ENCODE results near the gene IGF1R.
"Not testable (repeated sequence)": the region's sequence is repeated elsewhere in the genome, so short reads cannot be mapped to it uniquely, and the experiment has no call there.

The IGF1R gene

DNA sequence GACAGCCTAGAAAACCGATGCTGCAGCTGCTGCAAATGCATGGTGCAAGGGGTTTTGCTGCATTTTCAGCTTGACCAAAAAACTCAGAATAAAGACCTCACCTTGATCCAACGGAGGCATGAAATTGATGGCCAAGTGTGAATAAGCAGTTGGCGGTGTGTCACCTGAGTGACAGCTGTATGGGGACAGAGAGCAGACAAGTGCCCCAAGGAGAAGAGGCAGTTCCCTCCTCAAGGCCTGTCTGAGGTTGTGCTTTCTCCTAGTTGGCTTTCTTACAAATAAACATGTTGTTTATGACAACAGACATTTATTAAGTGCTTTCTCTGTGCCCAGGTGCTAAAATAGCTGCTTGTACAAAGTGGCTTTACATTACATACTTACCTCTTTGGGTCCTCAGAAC is 349.0 kb downstream of the IGF1R start:
- no peak for DNase-seq (ENCODE audit: low read depth, low spot score)

DNA sequence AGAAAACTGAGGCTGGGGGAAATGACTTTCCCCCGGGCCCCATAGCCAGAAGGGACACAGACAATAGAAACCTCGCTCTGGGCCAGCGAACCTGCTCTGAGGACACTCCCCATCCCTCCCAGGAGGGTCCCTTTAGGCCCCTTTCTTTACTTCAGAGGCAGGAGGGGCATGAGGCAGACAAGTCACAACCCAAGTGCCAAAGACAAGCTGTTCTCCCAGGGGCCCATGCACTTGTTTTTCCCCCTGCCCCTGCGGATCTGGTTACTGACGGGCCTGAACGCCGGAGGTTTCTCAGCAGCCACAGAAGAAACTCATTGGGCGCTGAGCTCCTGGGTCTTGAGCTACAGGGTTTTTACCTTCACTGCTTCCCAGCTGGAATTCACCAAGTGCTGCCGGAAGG is 349.4 kb downstream of the IGF1R start:
- DNase-seq (ENCODE audit: low read depth, low spot score) = no peak

DNA sequence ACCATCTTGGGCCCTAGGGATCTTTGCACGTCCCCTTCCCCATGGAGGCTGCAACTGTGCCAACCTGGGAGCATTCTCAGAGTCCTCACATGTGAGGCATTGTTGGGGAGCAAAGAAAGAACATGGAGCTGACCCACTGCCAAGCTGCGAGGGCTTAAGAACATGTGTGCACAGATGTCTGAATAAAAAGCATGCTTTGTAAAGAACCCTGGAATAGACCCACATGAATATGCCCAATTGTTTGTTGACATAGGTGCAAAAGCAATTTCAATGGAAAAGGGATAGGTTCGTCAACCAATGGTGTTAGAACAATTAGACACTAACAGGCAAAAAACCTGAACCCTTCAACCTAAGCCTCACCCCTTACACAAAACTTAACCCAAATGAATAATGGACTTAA is 349.9 kb downstream of the IGF1R start:
- no peak for DNase-seq (ENCODE audit: low read depth, low spot score)

DNA sequence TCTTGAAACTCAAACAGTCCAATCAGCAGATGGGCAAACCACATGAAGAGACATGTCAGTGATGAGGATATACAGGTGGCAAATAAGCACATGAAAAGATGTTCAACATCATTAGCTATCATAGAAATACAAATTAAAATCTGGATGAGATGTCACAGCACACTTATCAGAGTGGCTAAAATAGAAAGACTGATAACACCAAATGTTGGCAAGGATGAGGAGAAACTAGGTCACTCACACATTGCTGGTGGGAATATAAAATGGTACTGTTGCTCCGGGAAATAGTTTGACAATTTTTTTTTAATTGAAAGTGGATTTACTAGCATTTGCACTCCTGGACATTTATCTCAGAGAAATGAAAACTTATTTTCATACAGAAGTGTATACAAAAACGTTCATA is 350.9 kb downstream of the IGF1R start:
- no peak for DNase-seq (ENCODE audit: low read depth, low spot score)

DNA sequence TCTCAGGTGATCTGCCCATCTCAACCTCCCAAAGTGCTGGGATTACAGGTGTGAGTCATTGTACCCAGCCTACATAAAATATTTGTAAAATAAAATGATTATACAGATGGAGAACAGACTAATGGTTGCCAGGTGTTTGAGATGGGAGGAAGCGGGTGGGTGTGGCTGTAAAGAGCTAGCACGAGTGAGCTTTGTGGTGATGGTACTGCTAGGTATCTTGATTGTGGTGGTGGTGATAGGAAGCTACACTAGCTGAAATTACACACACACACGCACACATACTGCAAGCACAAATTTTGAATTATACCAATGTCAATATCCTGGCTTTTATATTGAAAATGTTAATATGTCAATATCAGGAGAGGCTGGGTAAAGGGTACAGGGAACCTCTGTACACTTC is 353.9 kb downstream of the IGF1R start:
- no peak for DNase-seq (ENCODE audit: low read depth, low spot score)

DNA sequence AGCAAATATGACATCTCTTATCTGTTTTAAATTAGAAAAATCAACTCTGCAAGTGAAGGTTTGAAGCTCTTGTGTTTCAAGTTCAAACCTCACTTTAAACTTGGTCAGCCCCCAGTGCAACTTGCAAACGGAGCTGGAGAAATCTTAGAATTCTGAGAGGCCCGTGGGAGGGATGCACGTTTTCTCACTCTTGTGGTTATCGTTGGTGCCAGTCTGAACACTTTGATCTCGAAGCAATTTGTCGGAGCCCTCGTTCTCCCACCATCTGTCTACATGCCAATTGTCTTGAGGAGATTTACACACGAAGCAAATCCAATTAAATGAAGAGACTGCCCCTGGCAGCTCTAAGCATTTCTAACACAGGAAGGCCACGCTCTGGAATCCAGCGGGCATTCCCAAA is 355.0 kb downstream of the IGF1R start:
- not testable (repeated sequence) for DNase-seq (ENCODE audit: low read depth, low spot score)

DNA sequence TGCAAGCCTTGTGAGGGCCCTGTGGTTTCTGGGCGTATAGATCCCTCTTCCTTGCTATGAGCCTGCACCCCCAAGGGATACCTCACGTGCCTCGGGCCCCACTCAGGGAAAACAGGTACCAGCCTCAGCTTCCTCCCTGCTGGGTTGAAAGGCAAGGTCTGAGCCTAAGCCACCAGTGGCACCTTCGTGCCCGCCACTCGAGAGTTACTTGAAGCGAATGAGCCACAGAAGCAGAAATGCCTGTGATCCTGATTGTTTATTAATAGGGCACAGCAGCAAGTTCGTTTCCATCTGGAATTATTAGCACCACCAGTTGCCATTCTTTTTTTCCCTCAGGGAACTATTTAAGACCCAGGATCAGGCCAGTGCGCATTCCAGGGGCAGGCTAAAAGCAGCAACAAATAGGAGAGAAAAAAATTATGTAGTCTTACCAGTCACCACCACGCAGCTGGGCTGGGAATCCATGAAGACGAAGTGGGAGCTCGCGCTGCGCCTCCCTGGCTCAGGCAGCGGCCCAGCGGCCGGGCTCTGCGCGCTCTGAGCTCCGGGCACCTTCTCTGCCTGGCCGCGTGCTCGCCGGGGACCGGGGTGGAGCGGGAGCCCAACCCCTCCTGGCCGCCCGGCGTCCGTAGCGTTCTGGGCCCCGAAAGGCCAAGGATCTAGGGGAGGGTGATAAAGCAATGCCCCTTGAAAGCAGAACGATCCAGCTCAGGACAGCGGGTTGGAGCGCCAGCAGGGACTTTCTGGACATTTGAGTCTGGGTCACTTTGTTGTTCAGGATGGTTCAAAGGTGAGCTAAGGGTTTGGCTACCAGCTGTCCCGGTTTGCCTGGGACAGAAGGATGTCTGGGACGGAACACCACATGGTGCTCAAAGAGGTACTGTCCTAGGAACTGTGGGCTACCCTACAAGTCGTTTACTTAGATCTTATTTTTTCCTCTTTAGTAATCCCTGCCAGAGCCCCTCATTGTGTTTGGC is 356.9 kb downstream of the IGF1R start:
- not testable (repeated sequence) for DNase-seq (ENCODE audit: low read depth, low spot score)

DNA sequence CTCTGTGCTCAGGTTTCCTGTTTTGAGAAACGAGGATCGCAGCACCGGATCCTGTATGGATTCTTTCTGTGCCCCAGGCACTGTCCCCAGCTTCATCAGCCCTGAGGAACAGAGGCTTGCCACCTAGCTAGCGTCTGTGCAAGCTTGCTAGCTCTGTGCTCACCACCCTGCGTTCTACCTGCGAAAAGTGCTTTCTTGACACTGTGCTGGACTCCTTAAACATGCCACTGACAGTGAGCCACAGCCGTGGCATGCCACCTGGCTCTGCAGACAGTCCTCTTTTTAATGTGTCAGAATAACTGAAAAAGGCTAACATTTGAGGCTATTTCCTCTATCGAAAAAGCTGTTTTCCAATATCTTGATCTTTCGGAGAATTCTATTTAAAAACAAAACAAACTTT is 357.8 kb downstream of the IGF1R start:
- DNase-seq (ENCODE audit: low read depth, low spot score) = no peak

DNA sequence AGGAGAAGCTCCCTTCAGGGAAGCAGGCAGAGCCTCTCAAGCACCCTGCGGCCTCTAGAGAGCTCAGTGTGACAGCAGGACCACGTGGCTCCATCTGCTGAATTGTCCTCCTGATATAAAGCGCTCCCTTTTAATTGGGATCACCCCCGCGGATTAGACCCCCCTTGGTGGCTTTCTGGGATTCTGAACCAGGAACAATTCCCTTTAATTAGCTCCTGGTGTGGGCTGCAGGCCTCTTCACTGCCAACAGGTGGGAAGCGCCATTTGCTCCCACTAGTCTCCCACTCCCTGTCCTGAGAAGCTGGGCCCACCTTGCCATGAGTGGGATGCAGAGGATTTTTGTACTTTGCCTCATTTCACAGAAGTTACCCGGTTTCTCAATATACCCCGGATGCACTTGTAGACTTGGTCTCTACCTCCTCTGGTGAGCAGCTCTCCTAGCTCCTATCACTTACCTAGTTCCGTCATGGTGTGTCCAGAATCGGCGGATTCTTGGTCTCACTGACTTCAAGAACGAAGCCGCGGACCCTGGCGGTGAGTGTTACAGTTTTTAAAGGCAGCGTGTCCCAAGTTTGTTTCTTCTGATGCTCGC is 358.7 kb downstream of the IGF1R start:
- no peak for DNase-seq (ENCODE audit: low read depth, low spot score)

DNA sequence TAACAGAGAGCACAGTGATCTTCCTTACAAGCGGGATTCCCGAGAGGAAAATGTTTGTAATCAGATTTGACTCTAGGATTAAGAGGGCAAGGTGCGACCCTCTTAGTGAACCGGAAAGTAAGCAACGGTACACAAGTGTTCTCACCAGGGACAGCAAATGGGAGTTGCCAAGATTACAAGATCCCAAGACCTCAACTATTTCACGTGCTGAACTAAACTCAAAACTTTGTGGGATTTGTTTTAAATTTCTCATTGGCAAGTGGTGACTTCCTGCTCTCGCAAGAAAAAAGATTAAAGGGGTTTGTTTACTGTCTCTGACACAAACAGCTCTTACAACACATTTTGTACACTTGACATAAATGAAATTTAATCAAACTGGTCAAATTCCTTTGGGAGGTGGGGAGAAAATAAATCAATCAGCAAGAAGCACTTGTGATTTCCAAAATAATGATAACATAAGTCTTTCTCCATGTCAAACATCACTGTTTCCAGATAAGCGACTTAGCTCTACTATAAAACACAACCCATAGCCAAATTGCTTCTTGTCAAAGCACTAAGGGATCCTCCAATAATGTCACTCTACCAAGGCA is 361.5 kb downstream of the IGF1R start:
- DNase-seq (ENCODE audit: low read depth, low spot score) = no peak

DNA sequence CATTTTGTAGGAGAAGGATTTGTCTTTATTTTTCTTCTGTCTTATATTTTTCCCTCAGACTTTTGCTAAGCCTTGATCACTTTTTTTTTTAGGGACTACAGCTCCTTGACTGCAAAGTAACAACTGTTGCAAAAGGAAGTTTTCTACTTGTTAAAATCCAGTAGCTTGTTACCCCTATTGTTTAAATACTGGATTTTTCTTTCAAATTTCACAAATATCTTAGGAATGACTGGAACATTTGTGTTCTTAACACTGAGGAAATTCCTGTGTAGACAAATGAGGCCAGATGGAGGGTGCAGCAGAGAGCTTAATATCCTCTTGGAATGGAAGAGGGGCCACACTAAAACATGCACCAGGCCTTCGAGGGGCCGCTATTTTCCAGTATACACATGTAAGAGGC is 362.4 kb downstream of the IGF1R start:
- DNase-seq (ENCODE audit: low read depth, low spot score) = no peak
